ENCODE measurements around the gene PPP2R3A. TPM values are rescaled to one million over a fixed set of nuclear protein-coding genes. Genes with fewer than 3 reads are reported as not detected.
"Not testable (repeated sequence)": the region's sequence is repeated elsewhere in the genome, so short reads cannot be mapped to it uniquely, and the experiment has no call there.

The PPP2R3A gene
- polyA plus RNA-seq, 5 donors = 11.6 to 19.2 (median 15.3) TPM

DNA sequence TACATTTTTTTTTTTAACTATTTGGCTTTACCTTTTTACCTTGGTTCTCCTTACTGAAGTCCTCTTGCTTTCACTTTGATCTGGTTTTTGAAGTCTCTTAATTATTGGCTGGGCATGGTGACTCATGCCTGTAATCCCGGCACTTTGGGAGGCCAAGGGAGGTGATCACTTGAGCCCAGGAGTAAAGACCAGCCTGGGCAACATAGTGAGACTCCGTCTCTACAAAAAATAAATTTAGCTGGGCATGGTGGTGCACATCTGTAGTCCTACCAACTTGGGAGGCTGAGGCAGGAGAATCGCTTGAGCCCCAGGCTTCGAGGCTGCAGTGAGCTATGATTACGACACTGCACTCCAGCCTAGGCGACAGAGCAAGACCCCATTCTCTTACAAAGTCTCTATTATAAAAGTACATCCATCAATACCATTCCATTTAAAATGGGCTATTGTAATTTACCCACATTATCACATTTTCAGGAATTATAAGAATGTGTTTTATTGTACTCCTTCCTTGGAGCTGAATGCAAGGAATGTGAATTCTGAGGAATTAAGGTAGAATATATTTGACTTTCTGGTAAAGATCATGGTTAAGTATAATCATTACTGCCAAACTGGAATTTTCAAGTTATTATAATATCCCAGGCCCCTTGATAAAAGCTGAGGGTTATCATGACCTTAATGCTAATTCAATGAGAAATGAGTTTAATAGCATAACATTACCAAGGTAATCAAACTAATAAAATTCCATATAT lies 181.6 kb downstream of the PPP2R3A start:
- DNase-seq = no peak

DNA sequence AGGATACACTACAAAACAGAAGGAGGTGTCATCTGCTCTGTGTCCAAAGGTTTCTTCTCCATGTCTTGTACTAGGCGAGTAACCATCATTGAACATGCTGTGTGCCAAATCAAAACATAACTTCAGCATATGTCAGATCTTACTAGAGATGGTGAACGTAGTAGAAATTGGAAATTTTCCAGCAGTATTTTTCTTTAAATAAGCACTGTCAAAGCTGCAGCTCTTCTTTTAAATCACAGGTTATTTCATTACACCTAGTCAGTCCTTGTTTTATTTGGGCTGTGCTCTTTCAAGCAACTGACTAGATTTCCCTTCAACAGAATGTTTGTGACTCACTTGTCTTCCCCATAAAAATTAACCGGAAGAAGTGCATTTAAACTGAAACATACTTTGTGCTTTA lies 184.1 kb downstream of the PPP2R3A start:
- no peak for DNase-seq

DNA sequence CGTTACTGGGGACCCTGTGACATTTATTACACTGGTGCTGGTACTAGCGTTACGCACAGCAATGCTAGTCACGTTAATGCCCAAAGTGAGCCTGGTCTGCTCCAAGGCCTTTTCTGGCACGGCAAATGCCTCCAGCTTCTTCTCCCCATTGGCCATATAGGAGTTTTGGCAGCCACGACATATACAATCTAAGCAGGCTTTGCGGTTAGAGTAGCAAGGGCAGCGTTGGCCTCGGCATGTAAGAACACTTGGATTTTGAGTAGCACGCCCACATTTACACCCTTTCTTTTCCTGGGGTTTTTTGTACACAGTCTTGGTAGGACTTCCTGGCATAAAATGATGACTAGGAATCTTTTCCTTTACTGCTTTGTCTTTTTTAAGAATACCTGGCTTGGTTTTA lies 185.7 kb downstream of the PPP2R3A start:
- DNase-seq = no peak

DNA sequence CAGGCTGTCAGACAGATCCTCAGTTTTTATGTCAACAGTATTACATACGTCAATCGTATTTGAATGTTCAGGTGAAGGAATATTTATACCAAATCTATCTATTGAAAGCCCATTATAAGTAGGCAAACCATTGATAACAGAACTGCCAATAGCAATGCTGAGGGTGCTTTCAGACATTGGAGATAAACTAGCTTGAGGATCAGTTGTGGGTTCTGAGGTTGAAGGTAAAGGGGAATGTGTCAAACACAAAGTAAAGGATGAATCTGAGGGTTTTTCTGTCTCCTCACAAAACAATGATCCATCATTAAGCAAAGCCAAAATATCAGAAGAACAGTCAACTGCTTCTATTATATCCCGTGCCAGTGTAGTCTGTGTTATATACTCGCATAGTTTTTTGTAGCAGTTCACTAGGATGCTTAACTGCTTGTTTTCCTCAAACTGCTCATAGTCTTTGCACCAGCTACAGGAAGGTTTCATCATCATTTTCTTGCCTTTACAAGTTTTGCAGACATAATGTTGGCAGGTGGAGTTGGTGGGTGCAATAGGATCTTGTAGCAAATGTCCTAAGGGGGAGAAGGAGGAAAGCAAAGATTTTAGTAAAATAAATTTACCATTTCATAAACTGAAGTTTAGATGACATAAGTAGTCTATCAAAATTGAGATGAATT lies 186.8 kb downstream of the PPP2R3A start:
- no peak for DNase-seq

DNA sequence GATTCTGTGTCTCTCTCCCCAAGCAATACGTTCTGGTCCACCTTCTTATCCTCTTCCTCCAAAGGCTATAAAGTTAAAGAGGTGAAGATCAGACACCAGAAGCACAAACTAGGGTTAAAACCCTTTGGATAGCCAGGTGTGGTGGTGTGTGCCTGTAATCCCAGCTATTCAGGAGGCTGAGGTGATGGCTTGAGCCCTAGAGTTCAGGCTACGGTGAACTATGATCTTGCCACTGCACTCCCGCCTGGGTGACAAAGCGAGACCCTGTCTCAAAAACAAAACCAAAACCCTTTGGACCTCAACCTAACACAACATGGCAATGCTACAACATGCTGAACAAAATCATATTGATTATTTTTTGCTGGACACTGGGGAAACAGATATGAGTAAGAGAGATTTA lies 187.4 kb downstream of the PPP2R3A start:
- DNase-seq = no peak

DNA sequence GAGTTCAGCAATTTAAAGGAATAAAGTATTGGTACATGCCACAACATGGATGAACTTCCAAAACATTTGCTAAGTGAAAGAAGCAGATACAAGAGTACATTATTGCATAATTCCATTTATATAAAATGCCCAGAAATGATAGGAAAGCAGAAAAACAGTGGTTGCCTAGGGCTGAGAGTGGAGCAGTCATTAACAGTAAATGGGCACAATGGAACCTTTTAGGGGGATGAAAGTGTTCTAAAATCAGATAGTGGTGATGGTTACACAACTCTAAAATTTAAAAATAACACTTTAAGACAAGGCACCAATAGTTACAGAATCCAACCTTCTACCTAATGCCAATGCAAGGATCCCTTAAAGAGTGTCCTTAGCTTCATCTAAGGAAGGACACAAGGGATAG lies 196.0 kb downstream of the PPP2R3A start:
- DNase-seq = no peak

DNA sequence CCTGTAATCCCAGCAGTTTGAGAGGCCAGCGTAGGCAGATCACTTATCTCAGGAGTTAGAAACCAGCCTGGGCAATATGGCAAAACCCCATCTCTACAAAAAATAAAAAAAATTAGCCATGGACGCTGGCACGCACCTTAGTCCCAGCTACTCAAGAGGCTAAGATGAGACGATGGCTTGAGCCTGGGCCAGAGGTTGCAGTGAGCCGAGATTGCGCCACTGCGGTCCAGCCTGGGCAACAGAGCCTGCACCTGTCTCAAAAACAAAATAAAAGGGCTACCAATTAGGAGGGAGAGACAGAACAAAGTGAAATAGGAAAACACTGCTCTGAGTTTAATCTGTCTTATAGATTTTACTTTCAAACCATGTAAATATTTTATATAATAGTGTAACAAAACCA lies 196.8 kb downstream of the PPP2R3A start:
- DNase-seq = no peak

DNA sequence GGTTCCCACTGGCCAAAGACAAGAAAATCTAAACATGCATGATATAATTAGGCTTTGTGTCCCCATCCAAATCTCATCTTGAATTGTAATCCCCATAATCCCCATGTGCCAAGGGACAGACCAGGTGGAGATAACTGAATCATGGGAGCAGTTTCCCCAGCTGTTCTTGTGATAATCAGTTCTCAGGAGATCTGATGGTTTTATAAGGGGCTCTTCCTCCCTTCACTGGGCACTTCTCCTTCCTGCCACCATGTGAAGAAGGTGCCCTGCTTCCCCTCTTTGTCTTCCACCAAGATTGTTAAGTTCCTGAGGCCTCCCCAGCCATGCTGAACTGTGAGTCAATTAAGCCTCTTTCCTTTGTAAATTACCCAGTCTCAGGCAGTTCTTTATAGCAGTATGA lies 198.1 kb downstream of the PPP2R3A start:
- DNase-seq = not testable (repeated sequence)

DNA sequence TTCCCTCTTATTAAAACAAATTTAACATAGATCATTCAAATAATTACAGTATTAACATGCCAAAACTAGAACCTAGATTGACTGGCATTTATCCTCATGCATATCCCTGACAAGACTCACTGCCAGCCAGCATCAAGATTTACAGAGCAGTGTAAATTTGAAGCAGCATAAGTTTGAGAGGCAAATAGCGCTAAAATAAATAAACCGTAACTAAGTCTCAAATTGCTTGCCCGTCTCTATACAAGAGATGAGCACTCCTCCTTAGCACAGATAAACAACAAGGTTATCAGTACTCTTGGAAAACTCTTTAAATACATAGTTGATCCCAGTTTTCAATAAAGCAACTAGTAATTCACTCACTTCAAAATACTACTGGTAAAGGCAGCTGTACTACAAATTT lies 201.0 kb downstream of the PPP2R3A start:
- DNase-seq = no peak

DNA sequence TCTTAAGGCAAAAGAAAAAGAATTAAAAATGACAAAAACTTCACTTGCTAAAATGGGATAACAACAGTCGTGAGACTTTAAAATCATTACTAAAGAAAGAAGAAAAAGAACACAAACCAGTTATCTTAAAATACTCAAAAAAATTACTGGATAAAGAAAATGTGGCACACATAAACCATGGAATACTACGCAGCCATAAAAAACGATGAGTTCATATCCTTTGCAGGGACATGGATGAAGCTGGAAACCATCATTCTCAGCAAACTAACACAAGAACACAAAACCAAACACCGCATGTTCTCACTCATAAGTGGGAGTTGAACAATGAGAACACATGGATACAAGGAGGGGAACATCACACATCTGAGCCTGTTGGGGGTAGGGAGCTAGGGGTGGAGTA lies 202.7 kb downstream of the PPP2R3A start:
- DNase-seq = not testable (repeated sequence)

DNA sequence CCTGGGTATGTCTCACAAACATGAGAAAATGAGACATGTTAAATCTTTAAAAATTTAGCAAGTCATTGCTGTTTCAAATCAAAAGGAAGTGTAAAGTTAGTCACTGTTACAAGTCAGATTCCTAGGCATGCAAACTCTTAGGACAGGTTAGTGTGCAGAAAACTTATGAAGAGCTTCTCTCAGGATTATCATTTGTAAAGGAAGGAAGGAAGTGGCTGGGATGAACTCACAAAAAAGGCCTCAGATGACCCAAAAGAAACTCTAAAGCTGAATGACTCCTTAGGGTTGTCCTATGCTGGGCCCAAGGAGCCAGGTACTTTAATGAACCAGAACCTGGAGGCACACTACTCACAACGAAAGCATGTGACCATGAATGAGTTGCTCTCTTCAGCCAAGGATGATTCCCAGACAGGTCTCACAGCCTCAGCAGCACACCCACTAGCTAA lies 205.6 kb downstream of the PPP2R3A start:
- DNase-seq = no peak

DNA sequence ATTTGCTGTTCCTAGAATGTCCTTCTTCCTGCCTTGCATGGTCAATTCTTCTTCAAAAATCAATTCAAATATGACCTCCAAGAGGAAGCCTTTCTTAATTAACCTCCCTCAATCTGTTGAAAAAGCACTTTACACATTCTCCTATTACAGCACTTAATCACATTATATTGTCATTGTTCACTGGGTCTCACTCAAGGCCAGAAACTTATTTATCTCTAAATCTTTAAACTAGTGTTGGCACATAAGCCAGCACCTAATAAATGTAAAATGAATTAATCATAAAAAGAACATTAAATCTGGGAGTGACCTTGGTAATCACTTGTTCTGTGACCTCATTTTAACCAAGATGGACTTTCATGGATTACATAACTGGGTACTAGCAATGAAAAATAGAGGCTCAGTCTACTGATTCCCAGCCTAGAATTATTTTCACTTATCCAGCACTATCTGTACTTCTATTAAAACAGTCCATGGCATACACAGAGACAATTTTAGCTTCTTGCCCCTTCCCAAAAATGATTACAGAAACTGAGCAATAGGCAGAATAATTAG lies 208.5 kb downstream of the PPP2R3A start:
- DNase-seq = no peak

DNA sequence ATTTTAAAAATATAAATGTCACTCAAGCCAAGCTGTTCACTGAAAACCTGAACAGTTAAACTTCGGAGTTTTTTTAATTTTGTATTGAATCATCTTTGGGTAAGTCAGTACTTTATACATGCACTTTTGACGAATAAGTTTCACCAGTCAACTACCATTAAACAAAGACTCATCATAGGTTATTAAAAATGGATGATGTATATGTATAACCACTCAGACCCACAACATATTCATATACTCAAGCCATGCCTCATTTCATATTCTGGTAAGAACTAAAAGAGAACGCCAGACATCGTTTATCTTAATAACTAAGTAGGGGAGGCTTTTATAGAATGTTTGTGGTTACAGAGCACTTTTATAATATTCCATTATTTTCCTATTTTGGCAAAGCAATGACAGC lies 212.3 kb downstream of the PPP2R3A start:
- DNase-seq = no peak

DNA sequence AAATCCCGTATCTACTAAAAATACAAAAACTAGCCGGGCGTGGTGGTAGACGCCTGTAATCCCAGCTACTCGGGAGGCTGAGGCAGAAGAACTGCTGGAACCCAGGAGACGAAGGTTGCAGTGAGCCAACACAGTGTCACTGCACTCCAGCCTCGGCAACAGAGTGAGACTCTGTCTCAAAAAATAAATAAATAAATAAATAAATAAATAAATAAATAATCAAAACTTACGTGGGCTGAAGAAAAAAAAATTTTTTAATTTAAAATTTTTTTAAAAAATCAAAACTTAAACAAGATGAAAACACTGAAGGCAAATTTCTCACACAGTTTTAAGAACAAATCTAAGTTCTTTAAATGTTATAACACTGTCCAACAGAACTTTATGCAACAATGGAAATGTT lies 216.2 kb downstream of the PPP2R3A start:
- DNase-seq = no peak

DNA sequence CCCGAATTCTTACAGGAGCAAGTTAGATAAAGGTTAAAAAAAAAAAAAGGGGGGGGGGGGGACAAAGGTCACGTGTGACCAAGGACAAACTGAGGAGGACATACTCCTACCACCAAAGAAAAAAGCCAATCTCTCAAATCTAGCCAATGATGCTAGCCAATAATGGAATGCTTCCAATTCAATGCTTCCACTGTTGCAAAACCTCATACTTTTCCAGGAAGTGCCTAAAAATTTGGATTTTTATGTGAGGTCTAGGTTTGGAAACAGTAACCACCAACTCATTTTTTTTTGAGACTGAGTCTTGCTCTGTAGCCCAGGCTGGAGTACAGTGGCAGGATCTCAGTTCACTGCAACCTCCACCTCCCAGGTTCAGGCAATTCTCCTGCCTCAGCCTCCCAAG lies 219.2 kb downstream of the PPP2R3A start:
- DNase-seq = no peak

DNA sequence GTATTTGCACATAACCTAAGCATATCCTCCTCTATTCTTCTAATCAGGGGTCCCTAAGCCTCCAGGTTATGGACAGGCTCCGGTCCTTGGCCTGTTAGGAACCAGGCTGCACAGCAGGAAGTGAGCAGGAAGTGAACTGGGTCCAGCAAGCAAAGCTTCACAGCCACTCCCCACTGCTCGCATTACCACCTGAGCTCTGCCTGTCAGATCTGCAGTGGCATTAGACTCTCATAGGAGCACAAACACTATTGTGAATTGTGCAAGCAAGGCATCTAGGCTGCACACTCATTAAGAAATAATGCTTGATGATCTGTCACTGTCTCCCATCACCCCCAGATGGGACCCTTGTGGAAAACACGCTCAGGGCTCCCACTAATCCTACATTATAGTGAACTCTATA lies 220.8 kb downstream of the PPP2R3A start:
- no peak for DNase-seq

DNA sequence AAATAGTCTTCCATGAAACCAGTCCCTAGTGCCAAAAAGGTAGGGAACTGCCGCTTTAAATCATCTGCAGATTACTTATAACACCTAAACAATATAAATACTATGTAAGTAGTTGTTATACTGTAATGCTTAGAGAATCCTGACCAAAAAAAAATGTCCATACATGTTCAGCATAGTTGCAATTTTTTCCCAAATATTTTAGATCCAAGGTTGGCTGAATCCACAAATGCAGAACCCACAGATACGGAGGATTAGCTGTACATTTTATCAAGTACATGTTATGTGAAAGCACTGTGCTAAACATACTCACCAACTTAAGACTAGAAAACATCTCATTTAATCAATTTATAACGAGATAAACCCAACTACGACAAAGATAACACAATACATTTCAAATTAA lies 221.3 kb downstream of the PPP2R3A start:
- no peak for DNase-seq

DNA sequence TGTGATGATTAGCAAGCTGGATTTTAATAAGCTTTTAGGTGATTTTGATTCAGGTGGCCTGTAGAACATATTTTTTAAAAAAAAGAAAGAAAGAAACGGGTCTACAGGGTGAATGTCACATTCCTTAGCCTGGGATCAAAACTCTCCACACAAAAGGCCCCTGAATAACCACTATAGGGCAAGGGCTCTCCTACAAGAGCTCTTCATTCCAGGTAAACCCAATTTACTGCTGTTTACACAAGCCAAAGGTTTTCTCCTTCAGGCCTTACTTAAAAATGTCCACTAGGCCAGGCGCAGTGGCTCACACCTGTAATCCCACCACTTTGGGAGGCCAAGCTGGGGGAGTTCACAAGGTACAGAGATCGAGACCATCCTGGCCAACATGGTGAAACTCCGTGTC lies 222.3 kb downstream of the PPP2R3A start:
- DNase-seq = no peak

DNA sequence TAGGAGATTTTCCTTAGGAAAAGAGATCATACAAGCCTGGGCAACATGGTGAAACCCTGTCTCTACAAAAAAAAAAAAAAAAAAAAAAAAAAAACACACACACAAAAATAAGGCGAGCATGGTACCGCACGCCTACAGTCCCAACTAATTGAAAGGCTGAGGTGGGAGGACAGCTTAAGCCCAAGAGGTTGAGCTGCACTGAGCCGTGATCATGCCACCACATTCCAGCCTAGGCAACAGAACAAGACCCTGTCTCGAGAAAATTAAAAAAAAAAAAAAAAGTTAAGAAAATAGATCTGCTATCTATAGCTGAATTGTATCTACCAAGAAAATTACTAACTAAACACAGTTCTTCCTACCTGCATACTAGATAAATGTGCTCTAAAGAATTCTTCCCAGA lies 223.5 kb downstream of the PPP2R3A start:
- DNase-seq = no peak

DNA sequence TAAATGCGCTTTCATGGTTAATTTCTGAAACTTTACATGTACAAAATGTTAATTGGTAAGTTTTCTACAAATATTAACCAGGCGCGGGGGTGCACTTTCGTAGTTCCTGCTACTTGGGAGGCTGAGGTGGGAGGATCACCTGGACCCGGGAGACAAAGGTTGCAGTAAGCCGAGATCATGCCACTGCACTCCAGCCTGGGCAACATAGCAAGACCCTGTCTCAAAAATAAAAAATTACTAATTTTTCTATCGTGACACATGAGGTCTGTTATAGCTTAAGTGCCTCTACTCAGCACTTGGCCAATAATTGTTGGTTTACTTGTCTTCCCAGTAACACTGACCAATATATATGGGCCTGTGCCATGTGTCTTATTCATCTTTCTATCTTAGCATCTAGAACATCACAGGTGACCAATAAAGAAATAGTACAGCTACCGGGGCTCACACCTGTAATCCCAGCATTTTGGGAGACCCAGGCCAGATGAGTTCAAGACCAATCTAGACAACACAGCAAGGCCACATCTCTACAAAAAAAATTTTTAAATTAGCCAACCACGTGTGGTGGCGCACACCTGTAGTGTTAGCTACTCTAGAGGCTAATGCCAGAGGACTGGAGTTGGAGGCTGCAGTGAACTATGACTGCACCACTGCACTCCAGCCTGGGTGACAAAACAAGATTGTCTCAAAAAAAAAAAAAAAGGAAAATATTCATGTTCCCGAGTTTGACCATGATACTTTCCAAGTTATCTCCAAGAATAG lies 224.5 kb downstream of the PPP2R3A start:
- DNase-seq = no peak

DNA sequence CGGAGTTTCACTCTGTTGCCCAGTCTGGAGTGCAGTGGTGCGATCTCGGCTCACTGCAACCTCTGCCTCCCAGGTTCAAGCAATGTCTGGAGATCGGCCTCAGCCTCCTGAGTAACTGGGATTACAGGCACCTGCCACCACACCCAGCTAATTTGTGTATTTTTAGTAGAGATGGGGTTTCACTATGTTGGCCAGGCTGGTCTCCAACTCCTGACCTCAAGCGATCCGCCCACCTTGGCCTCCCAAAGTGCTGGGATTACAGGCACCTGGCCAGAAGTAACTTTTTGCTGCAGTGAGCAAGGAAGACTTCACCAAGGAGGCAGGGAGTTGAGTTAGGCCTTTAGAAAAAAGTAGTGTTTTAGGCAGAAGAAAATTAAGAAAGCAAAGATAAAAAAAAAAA lies 226.7 kb downstream of the PPP2R3A start:
- DNase-seq = not testable (repeated sequence)

DNA sequence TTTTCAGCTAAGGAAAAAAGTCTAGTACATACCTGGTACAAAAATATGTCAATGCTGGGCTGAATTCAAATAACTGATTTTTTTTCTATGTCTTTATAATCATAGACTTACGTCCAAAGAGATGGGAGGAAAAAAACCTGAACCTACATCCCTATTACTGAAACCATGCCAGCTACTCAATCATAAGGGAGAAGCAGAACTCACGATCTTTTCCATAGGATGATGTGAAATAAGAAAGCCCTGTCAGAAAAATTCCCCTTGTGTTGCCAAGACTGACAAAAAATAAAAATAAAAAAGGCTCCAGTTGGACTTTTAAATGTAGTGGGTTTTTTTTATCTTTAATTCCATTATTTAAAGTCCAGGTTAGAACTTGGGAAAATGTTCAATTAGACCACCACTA lies 227.3 kb downstream of the PPP2R3A start:
- no peak for DNase-seq
